NCI-H2029 (cell line): ENCODE data around the gene IER5L.
"Not testable (repeated sequence)": the region's sequence is repeated elsewhere in the genome, so short reads cannot be mapped to it uniquely, and the experiment has no call there.

Experiments used
- DNase-seq: peaks from one replicate; lab custom pipeline; 2025; lab: John Stamatoyannopoulos, UW

Gene IER5L

DNA sequence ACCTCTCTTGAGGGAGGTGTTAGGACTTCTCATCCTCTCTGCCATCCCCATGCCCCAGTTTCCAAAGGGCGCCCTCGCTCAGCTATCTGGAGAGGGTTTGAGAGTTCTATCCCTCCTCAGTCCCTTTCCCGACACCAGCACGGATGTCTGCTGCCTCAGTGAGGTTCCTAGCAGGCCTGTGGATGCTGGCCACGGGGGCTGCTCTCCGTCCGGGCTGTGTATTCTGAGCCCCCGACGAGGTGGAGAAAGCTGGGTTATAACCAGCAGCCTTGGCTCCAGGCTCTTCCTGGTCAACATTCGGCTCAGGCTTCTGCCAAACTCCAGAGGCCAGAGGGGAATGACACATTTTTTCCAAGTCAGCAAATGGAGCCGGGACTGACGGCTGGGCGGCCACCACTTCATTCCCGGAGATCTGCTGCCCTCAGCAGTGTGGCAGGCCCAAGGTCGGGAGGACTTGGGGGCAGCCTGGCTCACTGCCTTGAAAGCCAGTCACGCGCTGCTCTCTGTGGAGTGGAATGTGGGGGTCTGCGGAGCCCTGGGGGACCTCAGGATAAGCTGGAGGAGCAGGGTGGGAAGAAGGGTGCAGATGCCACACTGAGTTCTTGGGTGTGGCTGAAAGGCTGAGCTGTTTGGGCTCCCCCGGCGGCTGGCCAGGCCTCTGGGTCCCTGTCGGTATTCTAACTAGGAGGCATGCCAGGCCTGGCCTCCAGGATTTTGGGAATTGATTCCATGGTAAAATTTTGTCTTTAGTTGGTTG is 39.4 kb downstream of the IER5L start:
- DNase-seq: no peak

DNA sequence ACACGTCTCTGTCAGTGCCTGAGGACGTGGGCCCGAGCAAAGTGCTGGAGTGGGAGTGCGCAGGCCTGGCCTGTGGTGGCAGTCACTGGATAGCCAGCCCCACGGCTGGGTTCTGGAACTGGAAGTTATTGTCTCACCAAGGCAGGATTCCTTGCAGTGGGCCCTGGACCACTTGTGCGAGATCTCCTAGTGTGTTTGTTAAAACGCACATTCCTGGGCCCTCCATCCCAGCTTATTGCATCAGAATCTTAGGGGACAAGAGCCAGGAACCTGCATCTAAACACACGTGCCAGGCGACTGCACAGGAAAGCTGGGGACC is 40.0 kb downstream of the IER5L start:
- no peak for DNase-seq

DNA sequence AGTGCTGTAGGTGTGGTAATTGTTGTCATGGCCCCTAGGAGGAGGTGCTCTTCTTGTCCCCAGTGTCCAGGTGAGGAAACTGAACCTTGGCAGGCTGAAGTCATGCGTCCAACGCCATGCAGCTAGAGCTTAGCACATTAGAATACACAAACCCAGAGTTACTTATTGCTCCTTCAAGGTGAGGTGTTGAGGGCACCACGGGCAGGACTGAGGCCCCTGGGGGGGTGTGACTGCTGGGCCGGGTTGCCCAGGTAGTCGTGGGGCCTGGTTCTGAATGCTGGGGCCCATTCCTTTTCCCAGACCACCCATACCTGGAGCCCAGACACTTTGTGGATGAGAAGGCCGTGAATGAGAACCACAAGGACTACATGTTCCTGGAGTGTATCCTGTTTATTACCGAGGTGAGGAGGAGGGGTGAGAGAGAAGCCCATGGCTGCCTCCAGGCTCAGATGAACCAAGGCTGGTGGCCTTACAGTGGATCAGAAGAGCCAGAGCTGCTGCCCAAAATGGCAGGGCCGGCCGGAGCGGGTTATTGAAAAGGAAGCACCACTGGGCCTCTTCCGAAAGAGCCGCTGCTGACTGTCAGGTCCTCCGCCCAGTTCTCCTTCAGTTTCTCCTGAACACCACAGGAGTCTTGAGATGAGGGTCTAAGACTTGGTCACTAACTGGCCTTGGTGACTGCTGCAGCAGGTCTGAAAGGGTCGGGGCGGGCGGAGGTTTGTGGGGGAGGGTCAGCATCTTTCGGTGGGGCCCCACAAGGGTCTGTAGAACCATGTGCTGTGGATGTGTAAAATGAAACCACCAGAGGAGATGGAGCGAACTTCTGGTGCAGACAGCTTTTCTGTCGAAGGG is 40.5 kb downstream of the IER5L start:
- DNase-seq: no peak

DNA sequence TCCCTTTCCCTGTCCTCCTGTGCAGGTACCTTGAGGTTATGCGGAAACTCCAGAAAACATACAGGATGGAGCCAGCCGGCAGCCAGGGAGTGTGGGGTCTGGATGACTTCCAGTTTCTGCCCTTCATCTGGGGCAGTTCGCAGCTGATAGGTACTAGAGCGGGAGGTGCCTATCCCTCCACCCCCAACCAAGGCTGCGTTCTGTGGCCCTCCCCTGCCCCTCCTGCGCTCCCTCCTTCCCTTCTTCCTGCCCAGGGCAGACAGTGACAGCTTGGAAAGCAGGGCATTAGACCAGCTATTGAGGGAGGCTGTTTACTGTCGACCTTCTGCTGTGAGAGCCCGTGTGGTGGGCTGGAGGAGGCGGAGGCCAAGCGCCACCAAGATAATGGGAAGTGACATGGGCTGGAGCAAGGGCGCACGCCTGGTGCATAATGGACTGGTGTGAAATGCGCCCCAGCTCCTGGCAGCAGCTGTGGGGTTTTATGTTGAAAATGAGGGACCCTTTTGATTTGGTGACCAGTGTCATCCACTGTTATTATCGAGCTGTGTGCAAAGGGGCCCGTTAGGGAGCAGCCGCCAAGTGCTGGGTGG is 41.5 kb downstream of the IER5L start:
- DNase-seq: no peak

GRCh38 chr9:129135476-129135875 is 42.6 kb downstream of the IER5L start:
- DNase-seq: no peak

- DNase-seq: no peak
These were observed 45.0 kb downstream of the IER5L start for GRCh38 chr9:129133082-129133481.

GRCh38 chr9:129131300-129132145 is 46.5 kb downstream of the IER5L start:
- peak; percentile 27 for DNase-seq

DNA sequence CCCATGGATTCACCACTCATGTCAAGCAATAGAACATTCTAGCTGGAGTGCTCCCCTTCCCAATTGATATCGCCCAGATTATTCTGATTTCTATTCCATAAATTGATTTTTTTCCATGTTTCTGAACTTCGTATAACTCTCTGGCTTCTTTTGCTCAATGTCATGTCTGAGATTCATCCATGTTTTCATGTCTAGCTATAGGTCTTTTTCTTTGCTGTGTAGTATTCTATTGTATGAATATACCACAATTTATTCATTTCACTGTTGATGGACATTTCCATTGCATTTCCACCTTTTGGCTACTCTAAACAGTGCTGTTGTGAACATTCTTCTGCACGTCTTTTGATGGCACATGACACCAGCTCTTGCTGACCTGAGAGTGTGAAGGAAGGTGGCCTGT is 47.3 kb downstream of the IER5L start:
- no peak for DNase-seq

GRCh38 chr9:129130271-129130670 is 47.8 kb downstream of the IER5L start:
- not testable (repeated sequence) for DNase-seq

GRCh38 chr9:129128689-129129088 is 49.4 kb downstream of the IER5L start:
- no peak for DNase-seq

- no peak for DNase-seq
These were observed 51.1 kb downstream of the IER5L start for GRCh38 chr9:129126749-129127618.
